Hematopoietic multipotent progenitor cell (in vitro differentiated cells): Measurements from ENCODE around the gene TOR1AIP1. TPM values are rescaled to one million over a fixed set of nuclear protein-coding genes. Genes with fewer than 3 reads are reported as not detected.

Experiments used
- total RNA-seq: library from RNA; depleted of rRNA; stranded (reverse); fragments of >200 nt; gene quantifications from one replicate; pipeline ENCODE4 v1.2.3, GENCODE V29; 2012

TOR1AIP1 gene
- total RNA-seq, 1 donor, result 28.0 TPM

Other genes starting within 250 kb of the TOR1AIP1 start
- under 0.01 TPM for gene FAM163A, start 139.0 kb upstream of the TOR1AIP1 start, total RNA-seq
- gene TOR1AIP2, start 4.5 kb upstream of the TOR1AIP1 start, total RNA-seq, result 26.4 TPM
- 28.3 TPM for gene CEP350, start 72.5 kb downstream of the TOR1AIP1 start, total RNA-seq